OCI-LY1 (cell line): Measurements from ENCODE around the gene SKAP1.

Source experiments
- H2AFZ ChIP-seq: fragments of 200-600 bp; sonication (generic), shearing (Covaris generic); 2 replicates; pipeline ENCODE4 v1.6.0; 2014; ENCODE audit warnings: antibody characterized with exemption, mild to moderate bottlenecking, low read length
- H3F3A ChIP-seq: fragments of 200-600 bp; sonication (generic), shearing (Covaris generic); 2 replicates; pipeline ENCODE4 v1.6.0; 2014; ENCODE audit warnings: mild to moderate bottlenecking, antibody characterized with exemption, low read length, moderate library complexity; ENCODE audit not compliant: insufficient read depth
- H3K27ac ChIP-seq: fragments of 200-600 bp; sonication (generic); 2 replicates; pipeline ENCODE4 v1.5.1; 2014; ENCODE audit warnings: low read length, mixed run types, mild to moderate bottlenecking, low read depth; ENCODE audit not compliant: poor library complexity, severe bottlenecking
- H3K27me3 ChIP-seq: fragments of 200-600 bp; sonication (generic); 2 replicates; pipeline ENCODE4 v1.6.0; 2014; ENCODE audit warnings: antibody characterized with exemption, mild to moderate bottlenecking, low read length, moderate library complexity; ENCODE audit not compliant: insufficient read depth
- H3K36me3 ChIP-seq: fragments of 200-600 bp; sonication (generic); 2 replicates; pipeline ENCODE4 v1.6.1; 2014; ENCODE audit warnings: mild to moderate bottlenecking, antibody characterized with exemption, low read length, moderate library complexity, mixed read lengths; ENCODE audit not compliant: insufficient read depth
- H3K4me1 ChIP-seq: fragments of 200-600 bp; sonication (generic); 2 replicates; pipeline ENCODE4 v1.5.1; 2014; ENCODE audit warnings: mild to moderate bottlenecking, low read length, moderate library complexity; ENCODE audit not compliant: insufficient read depth, severe bottlenecking
- H3K4me2 ChIP-seq: fragments of 200-600 bp; sonication (generic), shearing (Covaris generic); 2 replicates; pipeline ENCODE4 v1.6.1; 2014; ENCODE audit warnings: low read length
- H3K4me3 ChIP-seq: fragments of 200-600 bp; sonication (generic); 2 replicates; pipeline ENCODE4 v1.5.1; 2014; ENCODE audit warnings: low read length, low read depth, mild to moderate bottlenecking, mixed read lengths; ENCODE audit not compliant: poor library complexity, severe bottlenecking
- H3K79me2 ChIP-seq: fragments of 200-600 bp; shearing (Covaris generic); 2 replicates; pipeline ENCODE4 v1.6.1; 2016; ENCODE audit warnings: mixed run types, low read length, mixed read lengths; ENCODE audit not compliant: insufficient read depth
- H3K9ac ChIP-seq: fragments of 200-600 bp; sonication (generic), shearing (Covaris generic); 2 replicates; pipeline ENCODE4 v1.6.1; 2014; ENCODE audit warnings: mild to moderate bottlenecking, low read length, mixed read lengths
- H3K9me2 ChIP-seq: fragments of 200-600 bp; sonication (generic), shearing (Covaris generic); 2 replicates; pipeline ENCODE4 v1.6.1; 2014; ENCODE audit warnings: low read depth, mild to moderate bottlenecking, low read length, mixed read lengths
- H3K9me3 ChIP-seq: fragments of 200-600 bp; shearing (Covaris generic); 2 replicates; pipeline ENCODE4 v1.6.1; 2014; ENCODE audit warnings: low read length, mixed read lengths
- H4K20me1 ChIP-seq: fragments of 200-600 bp; sonication (generic), shearing (Covaris generic); 2 replicates; pipeline ENCODE4 v1.6.0; 2016; ENCODE audit warnings: mild to moderate bottlenecking, low read length; ENCODE audit not compliant: insufficient read depth
- EZH2 ChIP-seq: fragments of 200-600 bp; sonication (generic), shearing (Covaris generic); IDR thresholded peaks from 2 replicates; pipeline ENCODE4 v1.8.0; 2017; ENCODE audit warnings: borderline replicate concordance, mixed run types, mild to moderate bottlenecking, antibody characterized with exemption, low read length, moderate library complexity, mixed read lengths
- TF ChIP-seq, protein P1 (sequence below): fragments of 200-600 bp; sonication (generic), shearing (Covaris generic); IDR thresholded peaks from 2 replicates; pipeline ENCODE4 v1.5.1; 2017; ENCODE audit warnings: mild to moderate bottlenecking, antibody characterized with exemption, low read length, moderate library complexity, mixed read lengths

Gene SKAP1

DNA sequence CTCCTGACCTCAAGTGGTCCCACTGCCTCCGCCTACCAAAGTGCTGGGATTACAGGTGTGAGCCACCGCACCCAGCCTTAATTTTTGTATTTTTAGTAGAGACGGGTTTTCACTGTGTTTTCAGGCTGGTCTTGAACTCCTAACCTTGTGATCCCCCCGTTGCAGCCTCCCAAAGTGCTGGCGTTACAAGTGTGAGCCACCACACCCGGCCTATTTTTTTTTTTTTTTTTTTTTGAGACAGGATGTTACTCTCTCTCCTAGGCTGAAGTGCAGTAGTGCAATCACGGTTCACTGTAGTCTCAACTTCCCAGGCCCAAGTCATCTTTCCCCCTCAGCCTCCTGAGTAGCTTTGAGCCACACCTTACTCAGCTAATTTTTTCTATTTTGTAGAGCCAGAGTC lies 325.6 kb downstream of the SKAP1 start:
- no peak overlapping the region for H3K4me3 ChIP-seq
- H3K27ac ChIP-seq: no peak overlapping the region
- no peaks in the 10 kb centered on the region for H4K20me1 ChIP-seq
- H3K4me1 ChIP-seq: peaks cover 29% of the 10 kb centered on the region
- H3F3A ChIP-seq: no peaks in the 10 kb centered on the region
- no peaks in the 10 kb centered on the region for H3K27me3 ChIP-seq
- H3K79me2 ChIP-seq: peaks cover 12% of the 10 kb centered on the region; the same call in 1 of the 2 replicates
- peaks cover 3% of the 10 kb centered on the region for H3K9me3 ChIP-seq
- TF ChIP-seq EZH2: no peak
- TF ChIP-seq, protein P1, sequence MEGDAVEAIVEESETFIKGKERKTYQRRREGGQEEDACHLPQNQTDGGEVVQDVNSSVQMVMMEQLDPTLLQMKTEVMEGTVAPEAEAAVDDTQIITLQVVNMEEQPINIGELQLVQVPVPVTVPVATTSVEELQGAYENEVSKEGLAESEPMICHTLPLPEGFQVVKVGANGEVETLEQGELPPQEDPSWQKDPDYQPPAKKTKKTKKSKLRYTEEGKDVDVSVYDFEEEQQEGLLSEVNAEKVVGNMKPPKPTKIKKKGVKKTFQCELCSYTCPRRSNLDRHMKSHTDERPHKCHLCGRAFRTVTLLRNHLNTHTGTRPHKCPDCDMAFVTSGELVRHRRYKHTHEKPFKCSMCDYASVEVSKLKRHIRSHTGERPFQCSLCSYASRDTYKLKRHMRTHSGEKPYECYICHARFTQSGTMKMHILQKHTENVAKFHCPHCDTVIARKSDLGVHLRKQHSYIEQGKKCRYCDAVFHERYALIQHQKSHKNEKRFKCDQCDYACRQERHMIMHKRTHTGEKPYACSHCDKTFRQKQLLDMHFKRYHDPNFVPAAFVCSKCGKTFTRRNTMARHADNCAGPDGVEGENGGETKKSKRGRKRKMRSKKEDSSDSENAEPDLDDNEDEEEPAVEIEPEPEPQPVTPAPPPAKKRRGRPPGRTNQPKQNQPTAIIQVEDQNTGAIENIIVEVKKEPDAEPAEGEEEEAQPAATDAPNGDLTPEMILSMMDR: no peak
- no peak overlapping the region for H3K4me2 ChIP-seq
- no peaks in the 10 kb centered on the region for H3K9me2 ChIP-seq
- H3K36me3 ChIP-seq: no peaks in the 10 kb centered on the region
- H3K9ac ChIP-seq: no peak overlapping the region
- H2AFZ ChIP-seq: no peak overlapping the region

DNA sequence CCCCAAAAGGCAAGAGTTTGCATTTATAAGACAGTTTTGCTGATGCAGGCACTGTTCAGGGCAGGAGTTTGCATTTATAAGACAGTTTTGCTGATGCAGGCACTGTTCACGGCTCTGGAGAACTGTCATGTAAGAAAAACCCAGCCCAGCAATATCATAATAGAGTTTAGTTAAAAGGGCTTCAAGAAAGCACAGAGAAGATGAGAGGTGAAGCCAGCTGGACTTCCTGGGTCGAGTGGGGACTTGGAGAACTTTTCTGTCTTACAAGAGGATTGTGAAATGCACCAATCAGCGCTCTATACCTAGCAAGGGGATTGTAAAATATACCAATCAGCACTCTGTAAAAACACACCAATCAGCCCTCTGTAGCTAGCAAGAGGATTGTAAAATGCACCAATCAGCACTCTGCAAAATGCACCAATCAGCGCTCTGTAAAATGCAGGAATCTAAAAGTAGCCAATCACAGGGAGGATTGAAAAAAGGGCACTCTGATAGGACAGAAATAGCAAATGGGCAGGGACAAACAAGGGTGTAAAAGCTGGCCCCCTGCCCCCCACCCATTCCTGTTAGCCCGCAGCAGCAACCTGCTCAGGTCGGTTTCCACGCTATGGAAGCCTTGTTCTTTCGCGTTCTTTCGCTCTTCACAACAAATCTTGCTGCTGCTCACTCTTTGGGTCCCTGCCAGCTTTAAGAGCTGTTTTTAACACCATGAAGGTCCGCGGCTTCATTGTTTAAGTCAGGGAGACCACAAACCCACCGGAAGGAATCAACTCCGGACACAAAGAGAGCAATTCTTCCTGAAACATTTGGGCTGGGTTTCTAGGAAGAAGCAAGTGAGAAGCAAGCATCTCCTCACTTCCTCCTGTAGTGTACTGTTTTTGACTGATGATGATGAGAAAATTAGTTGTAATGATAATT lies 327.0 kb downstream of the SKAP1 start:
- H2AFZ ChIP-seq: no peak overlapping the region

DNA sequence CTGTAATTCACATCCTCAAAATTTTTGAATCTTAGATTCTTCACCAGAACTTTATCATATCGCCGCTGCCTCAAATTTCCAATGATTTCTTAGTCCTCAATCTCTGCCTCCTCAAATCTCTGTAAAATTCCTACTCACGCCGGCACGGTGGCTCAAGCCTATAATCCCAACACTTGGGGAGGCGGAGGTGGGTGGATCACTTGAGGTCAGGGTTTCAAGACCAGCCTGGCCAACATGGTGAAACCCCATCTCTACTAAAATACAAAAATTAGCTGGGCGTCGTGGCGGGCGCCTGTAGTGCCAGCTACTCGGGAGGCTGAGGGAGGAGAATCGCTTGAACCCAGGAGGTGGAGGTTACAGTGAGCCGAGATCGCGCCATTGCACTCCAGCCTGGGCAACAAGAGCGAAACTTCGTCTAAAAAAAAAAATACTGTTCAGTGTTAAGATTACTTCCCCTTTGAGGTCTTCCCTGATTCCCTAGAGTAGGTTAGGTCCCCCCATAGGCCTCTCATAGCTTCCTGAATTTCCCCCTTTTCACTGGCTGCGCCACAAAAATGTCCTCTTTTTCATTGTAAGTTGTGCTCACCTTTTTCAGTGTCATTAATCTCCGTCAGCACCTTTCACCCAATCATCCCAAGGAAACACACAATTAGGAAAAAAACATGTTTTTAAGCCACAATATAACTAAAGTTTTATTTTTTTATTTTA lies 327.8 kb downstream of the SKAP1 start:
- Histone ChIP-seq H3K9ac (0 out of 2 replicates have a peak overlapping the region, but pooled peaks have one; percentile 65), H3K27me3 (no peaks in the 10 kb centered on the region), H2AFZ (no peak overlapping the region), H3K4me2 (peak overlapping the region; percentile 78), H3K79me2 (peaks cover 15% of the 10 kb centered on the region), H3K4me3 (peak overlapping the region; percentile 75), H3K9me2 (no peaks in the 10 kb centered on the region), H3K9me3 (peaks cover 3% of the 10 kb centered on the region), H3K27ac (no peak overlapping the region), H3K4me1 (peaks cover 26% of the 10 kb centered on the region), H3F3A (no peaks in the 10 kb centered on the region), H4K20me1 (no peaks in the 10 kb centered on the region), H3K36me3 (no peaks in the 10 kb centered on the region)
- TF ChIP-seq EZH2: no peak
- TF ChIP-seq, protein P1: no peak

More for the DNA sequence above, 327.0 kb downstream of the SKAP1 start:
- Histone ChIP-seq H3K9me2 (no peaks in the 10 kb centered on the region), H3K27me3 (no peaks in the 10 kb centered on the region), H3K4me2 (no peak overlapping the region), H4K20me1 (no peaks in the 10 kb centered on the region), H3K79me2 (peaks cover 11% of the 10 kb centered on the region; the same call in 1 of the 2 replicates), H3K27ac (no peak overlapping the region), H3K36me3 (no peaks in the 10 kb centered on the region), H3K4me1 (peaks cover 20% of the 10 kb centered on the region), H3K4me3 (no peak overlapping the region), H3F3A (no peaks in the 10 kb centered on the region), H3K9ac (no peak overlapping the region), H3K9me3 (peaks cover 3% of the 10 kb centered on the region)
- TF ChIP-seq, protein P1: no peak
- TF ChIP-seq EZH2: no peak
